LNCAP (cell line): Measurements from ENCODE around the gene CCDC148.

Experiments
- CTCF ChIP-seq: fragments of 450-650 bp; IDR thresholded peaks from 2 replicates; pipeline ENCODE4 v1.5.1; 2017; ENCODE audit warnings: mild to moderate bottlenecking

Gene CCDC148

GRCh38 chr2:158489366-158490112, 33.0 kb upstream of the CCDC148 start:
- TF ChIP-seq CTCF, result no peak

GRCh38 chr2:158488442-158489216, 32.1 kb upstream of the CCDC148 start:
- TF ChIP-seq CTCF, result no peak

GRCh38 chr2:158487419-158487818, 30.9 kb upstream of the CCDC148 start:
- no peak for TF ChIP-seq CTCF

GRCh38 chr2:158486970-158487325, 30.4 kb upstream of the CCDC148 start:
- no peak for TF ChIP-seq CTCF

GRCh38 chr2:158486150-158486969, 29.8 kb upstream of the CCDC148 start:
- no peak for TF ChIP-seq CTCF

- no peak for TF ChIP-seq CTCF
Observed at GRCh38 chr2:158484892-158485556, 28.5 kb upstream of the CCDC148 start.

GRCh38 chr2:158482594-158482993, 26.0 kb upstream of the CCDC148 start:
- no peak for TF ChIP-seq CTCF
